ENCODE measurements around the gene TBXAS1. TPM values are rescaled to one million over a fixed set of nuclear protein-coding genes. Genes with fewer than 3 reads are reported as not detected.
"Not testable (repeated sequence)": the region's sequence is repeated elsewhere in the genome, so short reads cannot be mapped to it uniquely, and the experiment has no call there.

The TBXAS1 gene
- total RNA-seq, 1 donor: 67.8 TPM

- no peak overlapping the region for H3K4me3 ChIP-seq (ENCODE audit: low read length)
- no peaks in the 10 kb centered on the region for H3K27me3 ChIP-seq (ENCODE audit: insufficient read depth, low read length)
- H3K4me1 ChIP-seq (ENCODE audit: insufficient read depth, low read length): peaks cover 24% of the 10 kb centered on the region
- H3K9me3 ChIP-seq (ENCODE audit: low read depth, low read length): no peaks in the 10 kb centered on the region
Measured at GRCh38 chr7:139838876-139839275, 9.8 kb downstream of the TBXAS1 start.

- Histone ChIP-seq H3K27me3 (ENCODE audit: insufficient read depth, low read length) (no peaks in the 10 kb centered on the region), H3K9me3 (ENCODE audit: low read depth, low read length) (no peaks in the 10 kb centered on the region), H3K4me1 (ENCODE audit: insufficient read depth, low read length) (peaks cover 24% of the 10 kb centered on the region), H3K4me3 (ENCODE audit: low read length) (no peak overlapping the region)
Measured at GRCh38 chr7:139840776-139841175, 11.7 kb downstream of the TBXAS1 start.

- no peaks in the 10 kb centered on the region for H3K9me3 ChIP-seq (ENCODE audit: low read depth, low read length)
- peaks cover 24% of the 10 kb centered on the region for H3K4me1 ChIP-seq (ENCODE audit: insufficient read depth, low read length)
- H3K4me3 ChIP-seq (ENCODE audit: low read length): no peak overlapping the region
- H3K27me3 ChIP-seq (ENCODE audit: insufficient read depth, low read length): no peaks in the 10 kb centered on the region
Measured at GRCh38 chr7:139842401-139843210, 13.5 kb downstream of the TBXAS1 start.

- not testable (repeated sequence) for H3K4me3 ChIP-seq (ENCODE audit: low read length); H3K9me3 ChIP-seq (ENCODE audit: low read depth, low read length); H3K27me3 ChIP-seq (ENCODE audit: insufficient read depth, low read length)
- H3K4me1 ChIP-seq (ENCODE audit: insufficient read depth, low read length): peaks cover 24% of the 10 kb centered on the region
Measured at GRCh38 chr7:139843211-139843537, 14.1 kb downstream of the TBXAS1 start.

- H3K27me3 ChIP-seq (ENCODE audit: insufficient read depth, low read length): no peaks in the 10 kb centered on the region
- peaks cover 24% of the 10 kb centered on the region for H3K4me1 ChIP-seq (ENCODE audit: insufficient read depth, low read length)
- no peaks in the 10 kb centered on the region for H3K9me3 ChIP-seq (ENCODE audit: low read depth, low read length)
- no peak overlapping the region for H3K4me3 ChIP-seq (ENCODE audit: low read length)
Measured at GRCh38 chr7:139844779-139845442, 15.8 kb downstream of the TBXAS1 start.

- H3K9me3 ChIP-seq (ENCODE audit: low read depth, low read length): no peaks in the 10 kb centered on the region
Measured at GRCh38 chr7:139845443-139845805, 16.4 kb downstream of the TBXAS1 start.

GRCh38 chr7:139846297-139846696, 17.2 kb downstream of the TBXAS1 start:
- peaks cover 14% of the 10 kb centered on the region for H3K4me1 ChIP-seq (ENCODE audit: insufficient read depth, low read length)
- no peak overlapping the region for H3K4me3 ChIP-seq (ENCODE audit: low read length)
- H3K9me3 ChIP-seq (ENCODE audit: low read depth, low read length): no peaks in the 10 kb centered on the region
- no peaks in the 10 kb centered on the region for H3K27me3 ChIP-seq (ENCODE audit: insufficient read depth, low read length)

More at GRCh38 chr7:139845443-139845805, 16.4 kb downstream of the TBXAS1 start:
- H3K4me1 ChIP-seq (ENCODE audit: insufficient read depth, low read length): peaks cover 23% of the 10 kb centered on the region
- H3K27me3 ChIP-seq (ENCODE audit: insufficient read depth, low read length): no peaks in the 10 kb centered on the region
- H3K4me3 ChIP-seq (ENCODE audit: low read length): no peak overlapping the region

- H3K4me3 ChIP-seq (ENCODE audit: low read length): no peak overlapping the region
- H3K4me1 ChIP-seq (ENCODE audit: insufficient read depth, low read length): peaks cover 14% of the 10 kb centered on the region
- no peaks in the 10 kb centered on the region for H3K27me3 ChIP-seq (ENCODE audit: insufficient read depth, low read length)
- H3K9me3 ChIP-seq (ENCODE audit: low read depth, low read length): no peaks in the 10 kb centered on the region
Measured at GRCh38 chr7:139848274-139848673, 19.2 kb downstream of the TBXAS1 start.

- no peak overlapping the region for H3K4me3 ChIP-seq (ENCODE audit: low read length)
- H3K9me3 ChIP-seq (ENCODE audit: low read depth, low read length): no peaks in the 10 kb centered on the region
- H3K27me3 ChIP-seq (ENCODE audit: insufficient read depth, low read length): no peaks in the 10 kb centered on the region
- peaks cover 40% of the 10 kb centered on the region for H3K4me1 ChIP-seq (ENCODE audit: insufficient read depth, low read length)
Measured at GRCh38 chr7:139850906-139851305, 21.8 kb downstream of the TBXAS1 start.

- Histone ChIP-seq H3K27me3 (ENCODE audit: insufficient read depth, low read length) (no peaks in the 10 kb centered on the region), H3K9me3 (ENCODE audit: low read depth, low read length) (no peaks in the 10 kb centered on the region), H3K4me3 (ENCODE audit: low read length) (no peak overlapping the region), H3K4me1 (ENCODE audit: insufficient read depth, low read length) (peaks cover 51% of the 10 kb centered on the region)
Measured at GRCh38 chr7:139851770-139852481, 22.9 kb downstream of the TBXAS1 start.

- no peaks in the 10 kb centered on the region for H3K27me3 ChIP-seq (ENCODE audit: insufficient read depth, low read length)
- H3K4me3 ChIP-seq (ENCODE audit: low read length): no peak overlapping the region
- H3K9me3 ChIP-seq (ENCODE audit: low read depth, low read length): no peaks in the 10 kb centered on the region
- peaks cover 53% of the 10 kb centered on the region for H3K4me1 ChIP-seq (ENCODE audit: insufficient read depth, low read length)
Measured at GRCh38 chr7:139852482-139852845, 23.4 kb downstream of the TBXAS1 start.

GRCh38 chr7:139853506-139854123, 24.6 kb downstream of the TBXAS1 start:
- no peaks in the 10 kb centered on the region for H3K27me3 ChIP-seq (ENCODE audit: insufficient read depth, low read length)
- H3K4me1 ChIP-seq (ENCODE audit: insufficient read depth, low read length): peaks cover 56% of the 10 kb centered on the region
- H3K9me3 ChIP-seq (ENCODE audit: low read depth, low read length): no peaks in the 10 kb centered on the region
- no peak overlapping the region for H3K4me3 ChIP-seq (ENCODE audit: low read length)

GRCh38 chr7:139854124-139854511, 25.1 kb downstream of the TBXAS1 start:
- Histone ChIP-seq H3K9me3 (ENCODE audit: low read depth, low read length) (no peaks in the 10 kb centered on the region), H3K27me3 (ENCODE audit: insufficient read depth, low read length) (no peaks in the 10 kb centered on the region), H3K4me1 (ENCODE audit: insufficient read depth, low read length) (peaks cover 61% of the 10 kb centered on the region), H3K4me3 (ENCODE audit: low read length) (no peak overlapping the region)

GRCh38 chr7:139854803-139855497, 25.9 kb downstream of the TBXAS1 start:
- no peaks in the 10 kb centered on the region for H3K9me3 ChIP-seq (ENCODE audit: low read depth, low read length)
- H3K27me3 ChIP-seq (ENCODE audit: insufficient read depth, low read length): no peaks in the 10 kb centered on the region
- H3K4me3 ChIP-seq (ENCODE audit: low read length): no peak overlapping the region
- peaks cover 69% of the 10 kb centered on the region for H3K4me1 ChIP-seq (ENCODE audit: insufficient read depth, low read length)

All from mononuclear cell (primary cell).